ENCODE measurements around the gene AXIN1.
"Not testable (repeated sequence)": the region's sequence is repeated elsewhere in the genome, so short reads cannot be mapped to it uniquely, and the experiment has no call there.

AXIN1 gene

DNA sequence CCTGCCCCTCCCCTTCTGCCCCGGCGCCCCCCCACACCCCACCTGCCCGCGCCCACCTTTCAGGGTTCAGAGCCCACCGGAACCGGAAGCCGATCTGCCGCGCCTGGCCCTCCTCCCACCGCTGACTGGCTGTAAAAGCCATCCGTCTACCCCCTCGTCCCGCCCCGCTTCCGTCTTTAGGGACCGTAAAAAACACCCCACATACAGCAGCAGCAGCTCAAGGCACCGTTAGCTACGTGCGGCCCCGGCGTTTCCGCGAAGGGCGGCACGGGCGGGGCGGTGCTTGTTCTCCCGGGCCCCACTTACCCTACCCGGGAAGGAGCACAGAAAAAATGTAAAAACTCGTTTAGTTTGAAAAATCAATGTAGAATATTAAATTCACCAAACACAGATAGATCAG, 17.9 kb upstream of the AXIN1 start, which contains the start of gene MRPL28:
Gene MRPL28 (minus strand): TSS at position 96 of the 400 bp plus-strand sequence. CDS start 320 bp downstream, outside the sequence.
- peak; percentile 96 for DNase-seq (ENCODE audit: low spot score)

- DNase-seq (ENCODE audit: low spot score) = peak; percentile 28
Observed at GRCh38 chr16:369866-370436, 17.4 kb upstream of the AXIN1 start.

DNA sequence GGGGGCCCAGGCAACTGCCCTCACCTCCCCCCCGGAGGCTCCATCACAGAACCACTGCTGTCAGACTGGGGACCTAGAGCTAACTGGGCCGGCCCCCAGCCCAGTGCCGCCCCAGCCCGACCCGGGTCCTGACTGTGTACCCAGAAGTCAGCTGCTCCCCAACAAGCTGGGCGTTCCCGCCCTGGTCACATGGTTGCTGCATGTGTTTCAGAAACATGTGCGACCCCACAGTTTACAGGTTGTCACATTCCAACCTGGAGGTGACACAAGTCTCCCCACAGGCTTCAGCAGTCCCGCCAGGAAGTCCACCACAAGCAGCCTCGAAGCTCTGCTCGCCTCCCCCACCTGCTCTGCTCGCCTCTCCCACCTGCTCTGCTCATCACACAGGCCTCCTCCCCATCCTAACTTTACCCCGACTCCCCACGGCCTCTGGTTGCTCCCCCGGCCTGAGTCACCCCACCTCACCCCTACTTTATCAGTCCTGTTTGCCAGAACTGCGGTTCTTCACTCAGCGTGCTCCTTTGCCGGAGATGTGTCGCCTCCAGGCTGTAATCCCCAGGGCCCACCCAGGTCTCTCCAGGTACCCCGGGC, 16.8 kb upstream of the AXIN1 start:
- DNase-seq (ENCODE audit: low spot score) = no peak

DNA sequence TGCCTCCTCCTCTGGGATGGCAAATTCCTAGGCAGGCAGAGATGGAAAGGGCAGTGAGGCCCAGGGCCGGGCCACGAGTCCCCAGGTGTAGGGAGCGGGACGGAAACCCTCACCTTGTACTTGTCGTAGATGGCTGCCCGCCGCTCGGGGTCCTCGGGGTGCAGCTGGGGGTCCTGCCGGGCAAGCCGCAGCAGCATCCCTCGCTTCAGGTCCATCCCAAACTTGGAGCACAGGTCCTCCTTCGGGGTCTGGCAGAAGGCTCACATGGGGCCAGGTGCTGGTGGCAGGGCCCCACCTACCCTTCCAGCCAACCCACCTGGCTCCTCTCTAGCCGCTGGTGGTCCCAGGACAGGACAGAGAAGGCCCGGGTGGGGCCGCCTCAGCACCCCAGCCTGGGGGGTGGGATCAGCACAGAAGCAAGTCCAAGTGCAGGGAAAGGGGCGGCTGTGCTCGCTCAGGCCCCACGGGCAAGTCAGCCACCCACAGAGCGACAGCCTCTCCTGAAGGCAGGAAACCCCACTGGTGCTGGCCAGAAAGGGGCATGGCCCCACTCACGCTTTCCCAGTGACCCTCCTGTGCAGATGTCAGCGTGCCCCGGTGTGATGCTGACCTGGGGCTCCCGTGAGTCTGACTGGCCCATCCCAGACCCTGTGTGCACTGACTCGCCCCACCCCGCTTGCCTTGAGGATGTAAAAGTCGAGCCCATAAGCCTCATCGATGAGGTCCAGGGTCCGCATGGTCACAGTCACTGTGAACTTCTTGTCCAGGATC, 16.1 kb upstream of the AXIN1 start:
- DNase-seq (ENCODE audit: low spot score) = no peak

- no peak for DNase-seq (ENCODE audit: low spot score)
Observed at GRCh38 chr16:367333-367903, 14.9 kb upstream of the AXIN1 start.

DNA sequence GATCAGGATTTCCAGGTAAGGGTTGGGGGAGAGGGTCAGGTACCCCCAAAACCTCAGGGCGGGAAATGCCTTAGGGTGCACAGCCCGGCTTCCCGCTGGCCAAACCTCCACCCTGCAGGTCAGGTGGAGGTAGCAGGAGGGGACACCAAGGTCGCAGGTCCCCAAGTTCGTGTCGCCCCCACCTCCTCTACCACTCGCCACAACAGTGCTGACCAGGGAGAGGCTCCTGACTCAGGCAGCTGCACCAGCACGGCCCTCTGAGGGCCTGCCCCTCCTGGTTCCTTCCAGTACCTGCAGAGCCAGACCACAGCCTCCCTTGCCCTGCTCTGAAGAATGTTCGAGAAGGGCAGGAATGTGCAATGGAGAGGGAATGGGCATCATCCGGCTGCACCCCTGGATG, 14.0 kb upstream of the AXIN1 start:
- no peak for DNase-seq (ENCODE audit: low spot score)

DNA sequence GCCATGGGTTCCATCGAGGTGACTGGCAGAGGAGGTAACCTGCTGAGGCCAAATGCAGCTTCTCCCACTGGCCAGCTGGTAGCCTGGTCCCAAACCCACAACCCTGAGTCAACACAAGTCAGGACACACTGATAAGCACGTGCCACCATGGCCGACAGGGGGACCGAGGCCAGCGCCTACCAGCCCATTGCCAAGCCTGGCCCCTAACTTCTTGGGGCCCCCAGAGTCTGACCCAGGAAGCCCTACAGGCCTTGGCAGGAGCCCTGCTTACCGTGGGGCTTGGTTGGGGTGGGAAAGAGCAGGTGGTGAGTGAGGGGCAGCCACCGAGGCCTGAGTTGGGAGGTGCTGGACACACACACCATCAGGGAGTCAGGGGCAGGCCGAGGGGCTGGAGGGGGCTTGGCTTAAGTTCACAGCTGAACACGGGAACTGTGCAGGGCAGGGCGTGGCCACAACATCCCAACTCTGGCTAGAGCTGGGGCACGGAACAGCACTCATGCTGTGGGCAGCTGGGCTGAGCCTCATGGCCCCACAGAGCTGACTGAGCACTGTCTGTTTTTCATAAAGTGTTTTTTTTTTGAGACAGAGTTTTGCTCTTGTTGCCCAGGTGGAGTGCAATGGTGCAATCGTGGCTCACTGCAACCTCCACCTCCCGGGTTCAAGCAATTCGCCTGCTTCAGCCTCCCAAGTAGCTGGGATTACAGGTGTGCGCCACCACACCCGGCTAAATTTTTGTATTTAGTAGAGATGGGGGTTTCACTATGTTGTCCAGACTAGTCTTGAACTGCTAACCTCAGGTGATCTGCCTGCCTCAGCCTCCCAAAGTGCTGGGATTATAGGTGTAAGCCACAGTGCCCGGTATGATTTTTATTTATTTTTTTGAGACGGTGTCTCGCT, 12.3 kb upstream of the AXIN1 start:
- no peak for DNase-seq (ENCODE audit: low spot score)

- no peak for DNase-seq (ENCODE audit: low spot score)
Observed at GRCh38 chr16:363766-364490, 11.4 kb upstream of the AXIN1 start.

GRCh38 chr16:363110-363765, 10.7 kb upstream of the AXIN1 start:
- no peak for DNase-seq (ENCODE audit: low spot score)

DNA sequence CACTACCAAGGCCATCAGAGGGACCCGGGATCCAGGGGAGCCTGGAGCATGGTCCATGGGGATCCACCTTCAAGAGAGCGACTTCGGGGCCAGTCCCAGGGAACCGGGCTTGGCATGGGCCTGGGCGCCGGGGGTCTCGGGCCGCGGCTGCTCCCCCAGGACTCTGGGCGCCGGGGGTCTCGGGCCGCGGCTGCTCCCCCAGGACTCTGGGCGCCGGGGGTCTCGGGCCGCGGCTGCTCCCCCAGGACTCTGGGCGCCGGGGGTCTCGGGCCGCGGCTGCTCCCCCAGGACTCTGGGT, 10.1 kb upstream of the AXIN1 start:
- not testable (repeated sequence) for DNase-seq (ENCODE audit: low spot score)

- DNase-seq (ENCODE audit: low spot score) = peak; percentile 87
Observed at GRCh38 chr16:361872-362701, 9.6 kb upstream of the AXIN1 start.

DNA sequence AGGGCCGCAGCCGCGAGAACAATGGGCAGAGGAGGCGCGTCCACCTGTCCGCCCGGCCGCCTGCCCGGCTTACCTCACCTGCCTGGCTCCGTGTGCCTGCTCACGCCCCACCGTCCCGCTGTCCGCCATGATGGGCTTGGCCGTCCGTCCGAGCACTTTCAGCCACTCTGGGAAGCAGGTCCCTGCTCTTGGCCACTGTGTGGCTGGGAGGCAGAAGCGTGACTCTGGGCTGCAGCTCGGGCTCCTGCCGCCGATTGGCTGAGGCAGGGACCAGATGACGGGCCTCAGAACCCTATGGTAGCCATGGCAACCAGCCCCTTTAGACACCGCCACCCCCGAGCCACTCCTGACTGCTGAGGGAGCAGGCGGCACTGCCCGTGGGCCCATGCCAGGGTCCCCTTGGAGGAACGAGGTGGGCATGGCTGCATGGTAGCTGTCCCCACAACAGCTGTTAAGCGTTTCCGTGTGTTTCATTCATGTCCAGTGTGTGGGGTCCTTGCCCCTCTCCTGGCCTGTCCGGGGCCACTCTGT, 8.9 kb upstream of the AXIN1 start:
- DNase-seq (ENCODE audit: low spot score) = no peak

- no peak for DNase-seq (ENCODE audit: low spot score)
Observed at GRCh38 chr16:360698-361336, 8.3 kb upstream of the AXIN1 start.

DNA sequence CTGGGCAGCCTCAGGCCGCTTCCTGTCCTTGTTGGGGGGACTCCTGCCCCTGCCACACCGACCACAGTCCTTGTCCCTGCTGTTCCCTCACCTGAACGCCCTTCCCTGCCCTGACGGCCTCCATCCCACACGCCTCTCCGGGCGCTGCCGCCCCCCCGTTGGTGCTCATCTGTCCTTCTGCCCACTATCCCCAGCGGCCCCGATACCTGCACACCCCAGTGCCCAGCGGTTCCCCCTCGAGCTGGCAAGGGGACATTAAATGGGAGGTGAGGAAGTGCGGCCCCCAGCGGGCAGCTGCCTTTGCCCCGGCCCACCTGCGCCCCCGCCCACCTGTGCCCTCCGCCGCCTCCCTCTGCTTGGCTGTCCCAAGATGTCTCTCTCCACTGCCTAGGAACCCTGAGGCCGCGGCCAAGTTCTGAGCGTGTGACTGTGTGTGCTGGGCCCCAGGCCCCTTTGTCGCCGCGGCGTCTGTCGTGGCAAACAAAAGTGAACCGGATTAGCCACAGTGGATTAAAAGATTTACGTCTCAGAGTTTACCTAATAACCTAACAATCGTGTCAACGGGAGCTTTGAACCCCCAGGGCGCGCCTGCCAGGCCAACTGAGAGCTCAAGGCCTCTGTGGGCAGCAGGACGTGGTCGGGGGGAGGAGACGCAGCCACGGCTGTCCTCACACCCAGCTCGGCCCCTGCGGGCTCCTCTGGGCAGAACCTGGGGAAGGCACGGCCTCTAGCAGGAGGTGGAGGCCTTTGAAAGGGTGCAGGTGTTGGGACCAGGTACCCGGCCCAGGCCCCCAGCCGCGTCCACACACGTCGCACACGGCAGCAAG, 7.6 kb upstream of the AXIN1 start:
- no peak for DNase-seq (ENCODE audit: low spot score)

- DNase-seq (ENCODE audit: low spot score) = no peak
Observed at GRCh38 chr16:359067-359763, 6.7 kb upstream of the AXIN1 start.

DNA sequence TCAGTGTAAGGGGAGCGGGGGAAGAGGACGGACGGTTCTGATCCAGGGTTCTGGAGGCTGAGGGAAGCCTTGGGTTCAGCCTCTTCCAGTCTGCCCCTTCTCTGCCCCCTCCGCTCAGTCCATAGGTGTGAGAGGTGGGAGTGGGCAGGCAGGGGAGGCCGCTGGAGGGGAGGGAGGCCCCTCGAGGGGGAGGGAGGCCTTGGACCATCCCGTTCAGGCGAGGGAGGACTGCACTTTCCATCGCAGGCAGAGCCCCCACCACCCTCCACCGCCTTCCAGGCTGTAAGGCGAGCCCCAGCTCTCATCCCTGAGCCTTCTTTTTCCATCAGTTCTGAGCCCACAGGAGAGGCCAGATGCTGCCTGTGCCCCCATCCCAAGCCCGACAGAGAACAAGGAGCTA, 4.2 kb upstream of the AXIN1 start:
- DNase-seq (ENCODE audit: low spot score) = no peak

- DNase-seq (ENCODE audit: low spot score) = no peak
Observed at GRCh38 chr16:354971-355461, 2.5 kb upstream of the AXIN1 start.

All from kidney tubule cell (primary cell).